ENCODE results near the gene CD63.
A peak's percentile ranks its signal among the peaks of the same experiment; 100 is the strongest.

CD63 gene

GRCh38 chr12:55725556-55725955 lies 3.3 kb downstream of the CD63 start:
- no peak overlapping the region for H3K4me3 ChIP-seq (ENCODE audit: insufficient read depth, low read length, poor library complexity, severe bottlenecking)
- no peak overlapping the region for H3K27ac ChIP-seq (ENCODE audit: low read depth, low read length)
- no peak overlapping the region for H2AFZ ChIP-seq (ENCODE audit: low read depth, low read length, severe bottlenecking)
- H3K79me2 ChIP-seq (ENCODE audit: insufficient read depth, low read length): 0 out of 2 replicates have a peak, but pooled peaks cover 6% of the 10 kb centered on the region
- no peaks in the 10 kb centered on the region for H3K9me2 ChIP-seq (replicated peaks; ENCODE audit: insufficient read depth, low read length)
- H3F3A ChIP-seq (ENCODE audit: insufficient read depth): peaks cover 27% of the 10 kb centered on the region
- H4K20me1 ChIP-seq (ENCODE audit: low read depth, low read length): no peaks in the 10 kb centered on the region
- H3K27me3 ChIP-seq (ENCODE audit: low read length): no peaks in the 10 kb centered on the region
- H3K9me3 ChIP-seq (ENCODE audit: insufficient read depth, low read length): no peaks in the 10 kb centered on the region
- no peak overlapping the region for H3K9ac ChIP-seq (ENCODE audit: low read length)
- no peak overlapping the region for H3K4me2 ChIP-seq (ENCODE audit: low read depth, low read length, poor library complexity, severe bottlenecking)
- H3K36me3 ChIP-seq (ENCODE audit: low read length): no peaks in the 10 kb centered on the region
- TF ChIP-seq EZH2phosphoT487 (conservative IDR thresholded peaks at IDR 0.05; ENCODE audit: low read length): no peak
- no peak for TF ChIP-seq CTCF (IDR thresholded peaks at IDR 0.05; ENCODE audit: insufficient read depth, low read length, poor library complexity, severe bottlenecking)

DNA sequence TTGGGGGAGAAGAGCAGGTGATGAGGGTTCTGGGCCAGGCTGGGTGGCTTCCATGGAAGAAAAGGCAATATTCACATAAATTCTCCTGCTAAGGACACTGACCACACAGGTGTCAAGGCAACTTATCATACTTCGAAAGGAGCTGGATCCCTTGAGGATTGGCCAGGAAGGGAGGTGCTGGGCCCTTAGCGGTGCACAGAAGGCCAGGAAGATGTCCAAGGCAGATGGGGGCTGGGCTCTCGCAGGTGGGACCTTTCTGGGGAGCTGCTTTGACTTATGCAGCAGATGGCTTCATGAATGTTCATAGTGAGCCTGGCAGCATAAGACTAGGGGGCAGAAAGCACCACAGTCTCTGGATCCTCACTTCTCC lies 3.9 kb downstream of the CD63 start:
- Histone ChIP-seq H2AFZ (ENCODE audit: low read depth, low read length, severe bottlenecking) (no peak overlapping the region), H4K20me1 (ENCODE audit: low read depth, low read length) (no peaks in the 10 kb centered on the region), H3K36me3 (ENCODE audit: low read length) (no peaks in the 10 kb centered on the region), H3K79me2 (ENCODE audit: insufficient read depth, low read length) (0 out of 2 replicates have a peak, but pooled peaks cover 6% of the 10 kb centered on the region), H3K9ac (ENCODE audit: low read length) (no peak overlapping the region), H3K9me2 (replicated peaks; ENCODE audit: insufficient read depth, low read length) (no peaks in the 10 kb centered on the region), H3K27ac (ENCODE audit: low read depth, low read length) (no peak overlapping the region), H3F3A (ENCODE audit: insufficient read depth) (peaks cover 21% of the 10 kb centered on the region), H3K4me2 (ENCODE audit: low read depth, low read length, poor library complexity, severe bottlenecking) (no peak overlapping the region), H3K27me3 (ENCODE audit: low read length) (no peaks in the 10 kb centered on the region), H3K4me3 (ENCODE audit: insufficient read depth, low read length, poor library complexity, severe bottlenecking) (no peak overlapping the region), H3K9me3 (ENCODE audit: insufficient read depth, low read length) (no peaks in the 10 kb centered on the region)
- TF ChIP-seq EZH2phosphoT487 (conservative IDR thresholded peaks at IDR 0.05; ENCODE audit: low read length) (no peak), CTCF (IDR thresholded peaks at IDR 0.05; ENCODE audit: insufficient read depth, low read length, poor library complexity, severe bottlenecking) (no peak)

DNA sequence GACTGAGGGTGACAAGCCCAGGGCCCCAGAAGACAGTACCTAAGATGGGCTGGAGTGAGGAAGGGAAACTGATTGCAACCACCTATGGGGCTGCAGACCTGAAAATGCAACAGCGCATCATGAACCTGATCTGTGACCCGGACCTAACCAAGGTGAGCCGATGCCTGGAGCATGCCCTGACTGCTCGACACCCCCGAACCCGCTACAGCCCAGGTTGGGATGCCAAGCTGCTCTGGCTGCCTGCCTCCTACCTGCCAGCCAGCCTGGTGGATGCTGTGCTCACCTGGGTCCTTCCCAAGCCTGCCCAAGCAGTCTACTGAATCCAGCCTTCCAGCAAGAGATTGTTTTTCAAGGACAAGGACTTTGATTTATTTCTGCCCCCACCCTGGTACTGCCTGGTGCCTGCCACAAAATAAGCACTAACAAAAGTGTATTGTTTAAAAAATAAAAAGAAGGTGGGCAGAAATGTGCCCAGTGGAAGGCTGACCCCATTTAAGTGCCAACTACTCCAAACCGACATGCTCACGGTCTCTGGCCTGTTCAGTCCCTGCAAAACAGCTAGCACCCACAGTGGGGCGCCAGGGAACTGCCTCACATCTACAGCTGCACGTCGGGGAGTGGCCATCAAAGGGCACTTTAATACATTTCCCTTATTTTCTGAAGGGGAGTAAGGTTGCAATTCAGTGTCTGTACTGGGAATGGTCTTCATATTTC lies 4.4 kb downstream of the CD63 start:
- Histone ChIP-seq H3K27me3 (ENCODE audit: low read length) (no peaks in the 10 kb centered on the region), H3K9ac (ENCODE audit: low read length) (no peak overlapping the region), H3K4me2 (ENCODE audit: low read depth, low read length, poor library complexity, severe bottlenecking) (no peak overlapping the region), H3K79me2 (ENCODE audit: insufficient read depth, low read length) (0 out of 2 replicates have a peak, but pooled peaks cover 6% of the 10 kb centered on the region), H4K20me1 (ENCODE audit: low read depth, low read length) (no peaks in the 10 kb centered on the region), H3K9me3 (ENCODE audit: insufficient read depth, low read length) (no peaks in the 10 kb centered on the region), H3K36me3 (ENCODE audit: low read length) (no peaks in the 10 kb centered on the region), H3F3A (ENCODE audit: insufficient read depth) (peaks cover 16% of the 10 kb centered on the region), H3K9me2 (replicated peaks; ENCODE audit: insufficient read depth, low read length) (no peaks in the 10 kb centered on the region), H3K4me3 (ENCODE audit: insufficient read depth, low read length, poor library complexity, severe bottlenecking) (no peak overlapping the region), H2AFZ (ENCODE audit: low read depth, low read length, severe bottlenecking) (no peak overlapping the region), H3K27ac (ENCODE audit: low read depth, low read length) (no peak overlapping the region)
- TF ChIP-seq EZH2phosphoT487 (conservative IDR thresholded peaks at IDR 0.05; ENCODE audit: low read length): no peak
- peak; percentile 61 for TF ChIP-seq CTCF (IDR thresholded peaks at IDR 0.05; ENCODE audit: insufficient read depth, low read length, poor library complexity, severe bottlenecking)

Measured in SU-DHL-6 (cell line).